PC-3 (cell line): Measurements from ENCODE around the gene THSD7A. TPM values are rescaled to one million over a fixed set of nuclear protein-coding genes. Genes with fewer than 3 reads are reported as not detected.

Experiments
- ATAC-seq: fragments of 200-7000 bp; cut with Tn5 transposase; 2 replicates; pipeline ENCODE4 v1.9.1; 2020; ENCODE audit warnings: mild to moderate bottlenecking, moderate library complexity
- BruUV-seq: library from RNA; stranded (reverse); fragments of 400-500 nt; replicated peaks from 2 replicates; lab custom pipeline; 2021; lab: Mats Ljungman, UMichigan
- CTCF ChIA-PET: fragments of 300-600 bp; sonication (Branson Sonifier 250); formaldehyde crosslinking; loops from one replicate; lab custom pipeline; 2022; ENCODE audit warnings: antibody characterized with exemption; lab: Charles Lee
- POLR2A ChIA-PET: fragments of 300-600 bp; sonication (Branson Sonifier 250); formaldehyde crosslinking; loops from one replicate; lab custom pipeline; 2022; ENCODE audit warnings: antibody characterized with exemption; ENCODE audit not compliant: unreplicated experiment; lab: Charles Lee
- DNase-seq: peaks from one replicate; pipeline ENCODE4 v3.0.0-alpha.2; 2015
- H2AFZ ChIP-seq: fragments of 300-600 bp; sonication (generic); 2 replicates; pipeline ENCODE4 v1.6.0; 2016; ENCODE audit warnings: antibody characterized with exemption, low read length
- H3F3A ChIP-seq: fragments of 300-600 bp; sonication (generic); one replicate; pipeline ENCODE4 v1.6.0; 2017; ENCODE audit warnings: antibody characterized with exemption, low read length, control low read depth, mild to moderate bottlenecking; ENCODE audit not compliant: unreplicated experiment
- H3K27ac ChIP-seq: fragments of 300-600 bp; sonication (generic); 2 replicates; pipeline ENCODE4 v1.5.1; 2016; ENCODE audit warnings: mild to moderate bottlenecking, low read length
- H3K27me3 ChIP-seq: fragments of 300-600 bp; sonication (generic); 2 replicates; pipeline ENCODE4 v1.6.1; 2016; ENCODE audit warnings: low read length, mixed read lengths
- H3K36me3 ChIP-seq: fragments of 300-600 bp; sonication (generic); 2 replicates; pipeline ENCODE4 v1.6.1; 2016; ENCODE audit warnings: low read depth, mixed run types, low read length, mixed read lengths
- H3K4me1 ChIP-seq: fragments of 300-600 bp; sonication (generic); 2 replicates; pipeline ENCODE4 v1.5.1; 2016; ENCODE audit warnings: low read length; ENCODE audit not compliant: insufficient read depth
- H3K4me2 ChIP-seq: fragments of 300-600 bp; sonication (generic); 2 replicates; pipeline ENCODE4 v1.6.0; 2016; ENCODE audit warnings: low read length
- H3K4me3 ChIP-seq: fragments of 300-600 bp; sonication (generic); 2 replicates; pipeline ENCODE4 v1.5.1; 2016; ENCODE audit warnings: mild to moderate bottlenecking, low read length, mixed read lengths
- H3K79me2 ChIP-seq: fragments of 300-600 bp; sonication (generic); 2 replicates; pipeline ENCODE4 v1.6.1; 2017; ENCODE audit warnings: low read length, mixed read lengths
- H3K9ac ChIP-seq: fragments of 300-600 bp; sonication (generic); 2 replicates; pipeline ENCODE4 v1.6.0; 2016; ENCODE audit warnings: mild to moderate bottlenecking, low read length
- H3K9me2 ChIP-seq: fragments of 300-600 bp; sonication (generic); replicated peaks from 2 replicates; pipeline ENCODE4 v1.6.1; 2016; ENCODE audit warnings: mixed run types, low read length, mixed read lengths
- H3K9me3 ChIP-seq: fragments of 300-600 bp; sonication (generic); 2 replicates; pipeline ENCODE4 v1.6.1; 2016; ENCODE audit warnings: low read length, mixed read lengths
- H4K20me1 ChIP-seq: fragments of 300-600 bp; sonication (generic); 2 replicates; pipeline ENCODE4 v1.6.1; 2016; ENCODE audit warnings: low read length, mixed read lengths
- EZH2 ChIP-seq: fragments of 300-600 bp; sonication (generic); IDR thresholded peaks from one replicate; pipeline ENCODE4 v1.6.1; 2017; ENCODE audit warnings: antibody characterized with exemption, mild to moderate bottlenecking, low read length; ENCODE audit not compliant: unreplicated experiment
- EZH2phosphoT487 ChIP-seq: fragments of 300-600 bp; sonication (generic); IDR thresholded peaks from 2 replicates; pipeline ENCODE4 v1.6.1; 2018; ENCODE audit warnings: mild to moderate bottlenecking, antibody characterized with exemption, low read length, borderline replicate concordance
- intact Hi-C: fragments of 100-400 bp; cut with micrococcal nuclease; formaldehyde crosslinking; loops from 2 replicates; pipeline ENCODE4 v1.9.0; 2023
- total RNA-seq: library from RNA; depleted of rRNA; stranded (reverse); fragments of >200 nt; gene quantifications from 2 replicates; pipeline ENCODE4 v1.2.3, GENCODE V29; 2014
- TF ChIP-seq, protein P1 (sequence below): fragments of 300-600 bp; sonication (generic); conservative IDR thresholded peaks from 2 replicates; pipeline ENCODE4 v1.5.1; 2017; ENCODE audit warnings: antibody characterized with exemption, low read depth, mild to moderate bottlenecking, low read length

The THSD7A gene
- total RNA-seq, 1 experiment from 2014 or later, result 0.04 TPM

- Histone ChIP-seq H3K9me2 (no peaks in the 10 kb centered on the region), H3K27me3 (no peaks in the 10 kb centered on the region), H3K4me2 (no peak overlapping the region), H3K36me3 (no peaks in the 10 kb centered on the region), H3K79me2 (no peaks in the 10 kb centered on the region), H3K9ac (no peak overlapping the region), H2AFZ (no peak overlapping the region), H3K9me3 (no peaks in the 10 kb centered on the region), H3K4me1 (no peaks in the 10 kb centered on the region), H3K4me3 (no peak overlapping the region), H3F3A (no peaks in the 10 kb centered on the region), H4K20me1 (no peaks in the 10 kb centered on the region), H3K27ac (no peak overlapping the region)
- TF ChIP-seq EZH2phosphoT487, result no peak
- TF ChIP-seq, protein P1, sequence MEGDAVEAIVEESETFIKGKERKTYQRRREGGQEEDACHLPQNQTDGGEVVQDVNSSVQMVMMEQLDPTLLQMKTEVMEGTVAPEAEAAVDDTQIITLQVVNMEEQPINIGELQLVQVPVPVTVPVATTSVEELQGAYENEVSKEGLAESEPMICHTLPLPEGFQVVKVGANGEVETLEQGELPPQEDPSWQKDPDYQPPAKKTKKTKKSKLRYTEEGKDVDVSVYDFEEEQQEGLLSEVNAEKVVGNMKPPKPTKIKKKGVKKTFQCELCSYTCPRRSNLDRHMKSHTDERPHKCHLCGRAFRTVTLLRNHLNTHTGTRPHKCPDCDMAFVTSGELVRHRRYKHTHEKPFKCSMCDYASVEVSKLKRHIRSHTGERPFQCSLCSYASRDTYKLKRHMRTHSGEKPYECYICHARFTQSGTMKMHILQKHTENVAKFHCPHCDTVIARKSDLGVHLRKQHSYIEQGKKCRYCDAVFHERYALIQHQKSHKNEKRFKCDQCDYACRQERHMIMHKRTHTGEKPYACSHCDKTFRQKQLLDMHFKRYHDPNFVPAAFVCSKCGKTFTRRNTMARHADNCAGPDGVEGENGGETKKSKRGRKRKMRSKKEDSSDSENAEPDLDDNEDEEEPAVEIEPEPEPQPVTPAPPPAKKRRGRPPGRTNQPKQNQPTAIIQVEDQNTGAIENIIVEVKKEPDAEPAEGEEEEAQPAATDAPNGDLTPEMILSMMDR, result no peak
- no peak for TF ChIP-seq EZH2
- DNase-seq, result no peak
- no TSS peak for BruUV-seq
- no peak for ATAC-seq
- intact Hi-C loops, result no loop called here
- POLR2A ChIA-PET, result no interaction called here
- CTCF ChIA-PET, result interaction anchor here (0.7 kb wide), 1 partner anchor 794 kb away, joined by 4 read pairs; no protein-coding TSS in a partner anchor
Observed at GRCh38 chr7:11517853-11518252, 314.1 kb downstream of the THSD7A start.

- BruUV-seq, result no TSS peak
- Histone ChIP-seq H3K79me2 (no peaks in the 10 kb centered on the region), H4K20me1 (no peaks in the 10 kb centered on the region), H3K36me3 (no peaks in the 10 kb centered on the region), H2AFZ (no peak overlapping the region), H3K9me2 (no peaks in the 10 kb centered on the region), H3F3A (no peaks in the 10 kb centered on the region), H3K27ac (no peak overlapping the region), H3K9ac (no peak overlapping the region), H3K27me3 (no peaks in the 10 kb centered on the region), H3K4me1 (no peaks in the 10 kb centered on the region), H3K4me3 (no peak overlapping the region), H3K4me2 (no peak overlapping the region), H3K9me3 (no peaks in the 10 kb centered on the region)
- no peak for TF ChIP-seq EZH2phosphoT487
- TF ChIP-seq EZH2, result no peak
- TF ChIP-seq, protein P1, result no peak
- POLR2A ChIA-PET, result no interaction called here
- ATAC-seq (no peak), DNase-seq (no peak)
- intact Hi-C loops, result no loop called here
- CTCF ChIA-PET, result no interaction called here
Observed at GRCh38 chr7:11516328-11516727, 315.7 kb downstream of the THSD7A start.

GRCh38 chr7:11513460-11513859, 318.5 kb downstream of the THSD7A start:
- Histone ChIP-seq H2AFZ (no peak overlapping the region), H3F3A (no peaks in the 10 kb centered on the region), H3K36me3 (no peaks in the 10 kb centered on the region), H3K9ac (no peak overlapping the region), H3K9me3 (no peaks in the 10 kb centered on the region), H4K20me1 (no peaks in the 10 kb centered on the region), H3K4me3 (no peak overlapping the region), H3K27me3 (no peaks in the 10 kb centered on the region), H3K79me2 (no peaks in the 10 kb centered on the region), H3K4me2 (no peak overlapping the region), H3K4me1 (no peaks in the 10 kb centered on the region), H3K9me2 (no peaks in the 10 kb centered on the region), H3K27ac (no peak overlapping the region)
- ATAC-seq (no peak), DNase-seq (no peak)
- intact Hi-C loops, result no loop called here
- no TSS peak for BruUV-seq
- TF ChIP-seq, protein P1, result no peak
- TF ChIP-seq EZH2phosphoT487, result no peak
- no peak for TF ChIP-seq EZH2
- POLR2A ChIA-PET, result no interaction called here
- CTCF ChIA-PET, result no interaction called here
